ENCODE data around the gene SRBD1. TPM values are rescaled to one million over a fixed set of nuclear protein-coding genes. Genes with fewer than 3 reads are reported as not detected.

The SRBD1 gene
- polyA plus RNA-seq, 1 donor from 2014 or later, result 5.3 TPM

GRCh38 chr2:45622336-45623075 lies 11.4 kb upstream of the SRBD1 start:
- Histone ChIP-seq H4K20me1 (ENCODE audit: insufficient read depth) (no peaks in the 10 kb centered on the region), H3F3A (ENCODE audit: insufficient read depth, low read length, poor library complexity, severe bottlenecking) (no peaks in the 10 kb centered on the region)

GRCh38 chr2:45617496-45617895 lies 6.4 kb upstream of the SRBD1 start:
- H3K4me2 ChIP-seq (ENCODE audit: low read length), result no peak overlapping the region
- no peak for TF ChIP-seq REST (IDR thresholded peaks at IDR 0.05; ENCODE audit: borderline replicate concordance)
- TF ChIP-seq POLR2AphosphoS5 (IDR thresholded peaks at IDR 0.05), result no peak
- no peak for TF ChIP-seq EZH2 (IDR thresholded peaks at IDR 0.05; ENCODE audit: borderline replicate concordance, insufficient read depth, low read length, poor library complexity, severe bottlenecking)
- TF ChIP-seq CTCF (IDR thresholded peaks at IDR 0.05; ENCODE audit: poor library complexity, severe bottlenecking), result no peak
- no peak for TF ChIP-seq TAF1 (IDR thresholded peaks at IDR 0.05; ENCODE audit: low read depth)

More at GRCh38 chr2:45622336-45623075, 11.4 kb upstream of the SRBD1 start:
- Histone ChIP-seq H3K9ac (ENCODE audit: low read length) (no peak overlapping the region), H3K27ac (ENCODE audit: low read length) (no peak overlapping the region), H2AFZ (ENCODE audit: low read depth, low read length) (no peak overlapping the region), H3K27me3 (ENCODE audit: insufficient read depth, low read depth, low read length) (no peaks in the 10 kb centered on the region), H3K4me3 (ENCODE audit: low read length) (no peak overlapping the region), H3K36me3 (ENCODE audit: insufficient read depth, low read length) (no peaks in the 10 kb centered on the region), H3K79me2 (replicated peaks; ENCODE audit: insufficient read depth, low read length) (no peaks in the 10 kb centered on the region), H3K9me2 (ENCODE audit: insufficient read depth, low read length) (no peaks in the 10 kb centered on the region), H3K9me3 (ENCODE audit: low read length) (no peaks in the 10 kb centered on the region), H3K4me2 (ENCODE audit: low read length) (no peak overlapping the region)
- no peak for TF ChIP-seq MXI1 (conservative IDR thresholded peaks at IDR 0.05; ENCODE audit: poor library complexity, severe bottlenecking)
- no peak for TF ChIP-seq TAF1 (IDR thresholded peaks at IDR 0.05; ENCODE audit: low read depth)
- TF ChIP-seq SMC3 (conservative IDR thresholded peaks at IDR 0.05; ENCODE audit: poor library complexity), result no peak
- no peak for TF ChIP-seq RAD21 (conservative IDR thresholded peaks at IDR 0.05)
- no peak for TF ChIP-seq POLR2AphosphoS5 (IDR thresholded peaks at IDR 0.05)
- no peak for TF ChIP-seq CTCF (IDR thresholded peaks at IDR 0.05; ENCODE audit: poor library complexity, severe bottlenecking)
- TF ChIP-seq REST (IDR thresholded peaks at IDR 0.05; ENCODE audit: borderline replicate concordance), result no peak
- TF ChIP-seq EZH2 (IDR thresholded peaks at IDR 0.05; ENCODE audit: borderline replicate concordance, insufficient read depth, low read length, poor library complexity, severe bottlenecking), result no peak
- TF ChIP-seq EP300 (conservative IDR thresholded peaks at IDR 0.05; ENCODE audit: poor library complexity, severe bottlenecking), result no peak

More at GRCh38 chr2:45617496-45617895, 6.4 kb upstream of the SRBD1 start:
- no peak overlapping the region for H3K27ac ChIP-seq (ENCODE audit: low read length)
- H3F3A ChIP-seq (ENCODE audit: insufficient read depth, low read length, poor library complexity, severe bottlenecking), result no peaks in the 10 kb centered on the region
- no peaks in the 10 kb centered on the region for H3K9me3 ChIP-seq (ENCODE audit: low read length)
- no peaks in the 10 kb centered on the region for H3K79me2 ChIP-seq (replicated peaks; ENCODE audit: insufficient read depth, low read length)
- H3K9ac ChIP-seq (ENCODE audit: low read length), result no peak overlapping the region
- no peaks in the 10 kb centered on the region for H3K27me3 ChIP-seq (ENCODE audit: insufficient read depth, low read depth, low read length)
- no peak overlapping the region for H3K4me3 ChIP-seq (ENCODE audit: low read length)
- H3K9me2 ChIP-seq (ENCODE audit: insufficient read depth, low read length), result no peaks in the 10 kb centered on the region
- H2AFZ ChIP-seq (ENCODE audit: low read depth, low read length), result no peak overlapping the region
- H4K20me1 ChIP-seq (ENCODE audit: insufficient read depth), result no peaks in the 10 kb centered on the region
- no peaks in the 10 kb centered on the region for H3K36me3 ChIP-seq (ENCODE audit: insufficient read depth, low read length)

Measured in neural cell (in vitro differentiated cells).